HL-60 (cell line): ENCODE measurements around the gene BTBD2.

ENCODE experiments used
- DNase-seq, 2 experiments: peaks; one replicate each; pipeline ENCODE4 v3.0.0-alpha.2; 2010 to 2020; ENCODE audit warnings: low read depth in 1 of 2, low spot score in 1 of 2
- H3K27ac ChIP-seq: fragments of 250-450 bp; sonication (Bioruptor Pico); replicated peaks from 2 replicates; pipeline ENCODE4 v1.5.1; 2020; ENCODE audit warnings: mild to moderate bottlenecking, moderate library complexity
- H3K27me3 ChIP-seq: fragments of 250-450 bp; sonication (Bioruptor Pico); 2 replicates; pipeline ENCODE4 v1.5.1; 2021; ENCODE audit warnings: mild to moderate bottlenecking, moderate library complexity; ENCODE audit not compliant: insufficient read depth, poor library complexity, severe bottlenecking
- H3K4me3 ChIP-seq: replicated peaks from 2 replicates; pipeline ENCODE4 v1.5.1; 2011; ENCODE audit warnings: mild to moderate bottlenecking, control low read depth, low read length; ENCODE audit not compliant: insufficient read depth
- GABPA ChIP-seq: IDR thresholded peaks from 2 replicates; pipeline ENCODE4 v1.6.1; 2012; ENCODE audit warnings: low read depth
- POLR2AphosphoS5 ChIP-seq: IDR thresholded peaks from 2 replicates; pipeline ENCODE4 v1.6.1; 2012; ENCODE audit warnings: low read depth
- SPI1 ChIP-seq: IDR thresholded peaks from 2 replicates; pipeline ENCODE4 v1.6.1; 2012; ENCODE audit warnings: low read depth, mild to moderate bottlenecking, borderline replicate concordance
- long read RNA-seq: library from polyadenylated mRNA; unstranded; transcript quantifications from one replicate; pipeline ENCODE4 v2.0.0, GENCODE V29; 2020
- TF ChIP-seq, protein P1 (sequence below): IDR thresholded peaks from one replicate; pipeline ENCODE4 v1.5.1; 2011; ENCODE audit warnings: low read length, control low read depth, inconsistent platforms; ENCODE audit not compliant: insufficient read depth
- TF ChIP-seq, protein P2 (sequence below): IDR thresholded peaks from 2 replicates; pipeline ENCODE4 v1.6.1; 2012; ENCODE audit warnings: low read depth; ENCODE audit not compliant: insufficient replicate concordance

Gene BTBD2
- long read RNA-seq, partial matches to known transcripts = 2 of 7 reads
- long read RNA-seq, other reads (novel, unspliced or antisense) = 5 of 7 reads

DNA sequence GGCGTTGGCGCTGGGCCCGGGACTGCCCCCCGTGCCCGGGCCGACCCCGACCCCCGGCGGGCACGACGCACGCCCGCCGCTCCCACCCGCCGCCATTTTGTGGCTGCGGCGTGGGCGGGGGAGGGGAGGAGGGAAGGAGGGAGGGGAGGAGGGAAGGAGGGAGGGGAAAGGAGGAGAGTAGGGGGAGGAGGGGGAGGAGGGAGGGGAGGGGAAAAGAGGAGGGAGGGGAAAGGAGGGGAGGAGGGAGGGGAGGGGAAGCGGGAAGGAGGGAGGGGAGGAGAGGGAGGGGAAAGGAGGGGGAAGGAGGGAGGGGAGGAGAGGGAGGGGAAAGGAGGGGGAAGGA is at the start of gene BTBD2:
TSS of gene BTBD2 (minus strand) at position 107 of the 343 bp plus-strand sequence. CDS start at position 96, 11 bp downstream.
- peak; percentile 35 to 76 for DNase-seq

DNA sequence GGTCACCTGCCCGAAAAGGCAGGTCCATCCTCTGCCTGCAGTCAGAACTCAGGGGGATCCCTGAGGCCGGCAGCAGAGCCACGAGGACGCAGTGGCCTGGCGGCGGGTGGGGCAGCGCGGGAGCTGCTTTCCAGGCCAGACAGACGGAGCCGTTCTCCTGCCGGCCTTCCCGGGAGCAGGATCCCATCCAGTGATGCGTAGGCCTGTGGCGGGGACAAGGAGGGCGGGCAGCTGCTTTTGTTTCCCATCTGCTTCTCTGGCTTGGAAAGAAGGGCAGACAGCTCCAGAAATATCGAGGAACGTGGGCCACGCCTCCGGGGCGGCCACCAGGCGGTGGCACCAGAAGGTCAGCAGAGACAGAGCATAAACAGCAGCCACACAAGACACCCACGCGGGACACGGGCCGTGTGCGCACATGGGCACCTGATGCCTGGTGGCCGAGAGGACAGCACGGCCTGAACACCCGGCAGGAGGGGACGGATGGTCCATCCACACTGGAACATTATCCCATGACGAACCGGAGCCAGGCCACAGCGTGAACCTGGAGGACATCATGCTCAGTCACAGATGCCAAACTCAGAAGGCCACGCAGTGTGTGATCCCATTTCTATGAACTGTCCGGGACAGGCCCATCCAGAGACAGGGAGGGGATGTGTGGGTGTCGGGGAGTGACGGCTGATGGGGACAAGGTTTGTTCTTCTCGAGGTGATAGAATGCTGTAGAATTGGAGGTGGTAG is 49.4 kb upstream of the BTBD2 start:
- TF ChIP-seq, protein P1, sequence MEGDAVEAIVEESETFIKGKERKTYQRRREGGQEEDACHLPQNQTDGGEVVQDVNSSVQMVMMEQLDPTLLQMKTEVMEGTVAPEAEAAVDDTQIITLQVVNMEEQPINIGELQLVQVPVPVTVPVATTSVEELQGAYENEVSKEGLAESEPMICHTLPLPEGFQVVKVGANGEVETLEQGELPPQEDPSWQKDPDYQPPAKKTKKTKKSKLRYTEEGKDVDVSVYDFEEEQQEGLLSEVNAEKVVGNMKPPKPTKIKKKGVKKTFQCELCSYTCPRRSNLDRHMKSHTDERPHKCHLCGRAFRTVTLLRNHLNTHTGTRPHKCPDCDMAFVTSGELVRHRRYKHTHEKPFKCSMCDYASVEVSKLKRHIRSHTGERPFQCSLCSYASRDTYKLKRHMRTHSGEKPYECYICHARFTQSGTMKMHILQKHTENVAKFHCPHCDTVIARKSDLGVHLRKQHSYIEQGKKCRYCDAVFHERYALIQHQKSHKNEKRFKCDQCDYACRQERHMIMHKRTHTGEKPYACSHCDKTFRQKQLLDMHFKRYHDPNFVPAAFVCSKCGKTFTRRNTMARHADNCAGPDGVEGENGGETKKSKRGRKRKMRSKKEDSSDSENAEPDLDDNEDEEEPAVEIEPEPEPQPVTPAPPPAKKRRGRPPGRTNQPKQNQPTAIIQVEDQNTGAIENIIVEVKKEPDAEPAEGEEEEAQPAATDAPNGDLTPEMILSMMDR = no peak
- TF ChIP-seq, protein P2, sequence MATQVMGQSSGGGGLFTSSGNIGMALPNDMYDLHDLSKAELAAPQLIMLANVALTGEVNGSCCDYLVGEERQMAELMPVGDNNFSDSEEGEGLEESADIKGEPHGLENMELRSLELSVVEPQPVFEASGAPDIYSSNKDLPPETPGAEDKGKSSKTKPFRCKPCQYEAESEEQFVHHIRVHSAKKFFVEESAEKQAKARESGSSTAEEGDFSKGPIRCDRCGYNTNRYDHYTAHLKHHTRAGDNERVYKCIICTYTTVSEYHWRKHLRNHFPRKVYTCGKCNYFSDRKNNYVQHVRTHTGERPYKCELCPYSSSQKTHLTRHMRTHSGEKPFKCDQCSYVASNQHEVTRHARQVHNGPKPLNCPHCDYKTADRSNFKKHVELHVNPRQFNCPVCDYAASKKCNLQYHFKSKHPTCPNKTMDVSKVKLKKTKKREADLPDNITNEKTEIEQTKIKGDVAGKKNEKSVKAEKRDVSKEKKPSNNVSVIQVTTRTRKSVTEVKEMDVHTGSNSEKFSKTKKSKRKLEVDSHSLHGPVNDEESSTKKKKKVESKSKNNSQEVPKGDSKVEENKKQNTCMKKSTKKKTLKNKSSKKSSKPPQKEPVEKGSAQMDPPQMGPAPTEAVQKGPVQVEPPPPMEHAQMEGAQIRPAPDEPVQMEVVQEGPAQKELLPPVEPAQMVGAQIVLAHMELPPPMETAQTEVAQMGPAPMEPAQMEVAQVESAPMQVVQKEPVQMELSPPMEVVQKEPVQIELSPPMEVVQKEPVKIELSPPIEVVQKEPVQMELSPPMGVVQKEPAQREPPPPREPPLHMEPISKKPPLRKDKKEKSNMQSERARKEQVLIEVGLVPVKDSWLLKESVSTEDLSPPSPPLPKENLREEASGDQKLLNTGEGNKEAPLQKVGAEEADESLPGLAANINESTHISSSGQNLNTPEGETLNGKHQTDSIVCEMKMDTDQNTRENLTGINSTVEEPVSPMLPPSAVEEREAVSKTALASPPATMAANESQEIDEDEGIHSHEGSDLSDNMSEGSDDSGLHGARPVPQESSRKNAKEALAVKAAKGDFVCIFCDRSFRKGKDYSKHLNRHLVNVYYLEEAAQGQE = no peak
- TF ChIP-seq SPI1 (no peak), POLR2AphosphoS5 (no peak), GABPA (no peak)
- no peaks in the 10 kb centered on the region for H3K27me3 ChIP-seq
- no peak overlapping the region for H3K4me3 ChIP-seq
- H3K27ac ChIP-seq = no peak overlapping the region
- DNase-seq = no peak

More for the DNA sequence above, at the start of gene BTBD2:
- Histone ChIP-seq H3K27me3 (no peaks in the 10 kb centered on the region), H3K27ac (no peak within 1 kb of the TSS), H3K4me3 (peak within 1 kb of the TSS; percentile 76)
- TF ChIP-seq POLR2AphosphoS5 = no peak; the same call in 1 of the 2 replicates
- no peak for TF ChIP-seq SPI1
- TF ChIP-seq, protein P2 = no peak
- TF ChIP-seq, protein P1 = no peak
- TF ChIP-seq GABPA = no peak

DNA sequence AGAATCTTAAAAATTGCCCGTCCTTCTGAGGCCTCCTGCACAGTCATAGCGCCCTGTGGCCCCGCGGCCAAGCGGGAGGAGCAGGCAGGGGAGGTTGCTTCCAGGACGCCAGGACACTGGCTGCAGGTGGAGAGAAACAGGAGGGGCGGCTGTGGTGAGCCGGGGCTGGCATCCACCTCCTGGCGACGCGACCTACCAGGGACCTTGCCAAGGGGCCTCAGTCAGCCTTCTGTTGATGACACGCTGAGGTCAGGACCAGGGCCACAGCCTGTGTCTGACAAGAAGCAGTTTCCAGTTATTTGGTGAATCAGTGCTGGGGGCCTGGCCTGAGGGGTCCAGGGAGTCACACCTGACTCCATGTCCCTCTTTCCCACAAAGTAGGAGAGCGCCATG is 48.9 kb upstream of the BTBD2 start:
- no peak for TF ChIP-seq POLR2AphosphoS5
- TF ChIP-seq, protein P2 = no peak
- TF ChIP-seq, protein P1 = no peak
- no peak for TF ChIP-seq SPI1
- TF ChIP-seq GABPA = no peak
- no peaks in the 10 kb centered on the region for H3K27me3 ChIP-seq
- no peak overlapping the region for H3K27ac ChIP-seq
- no peak overlapping the region for H3K4me3 ChIP-seq
- DNase-seq = no peak
